ENCODE measurements around the gene EYA2.
"Not testable (repeated sequence)": the region's sequence is repeated elsewhere in the genome, so short reads cannot be mapped to it uniquely, and the experiment has no call there.

Gene EYA2

GRCh38 chr20:46959081-46959692 lies 64.5 kb downstream of the EYA2 start:
- DNase-seq = no peak

GRCh38 chr20:46959821-46960220 lies 65.2 kb downstream of the EYA2 start:
- DNase-seq = no peak

GRCh38 chr20:46960536-46960935 lies 65.9 kb downstream of the EYA2 start:
- DNase-seq = no peak

GRCh38 chr20:46961968-46962367 lies 67.3 kb downstream of the EYA2 start:
- not testable (repeated sequence) for DNase-seq

- DNase-seq = no peak
Observed at GRCh38 chr20:46962452-46963195, 68.0 kb downstream of the EYA2 start.

GRCh38 chr20:46963196-46963529 lies 68.5 kb downstream of the EYA2 start:
- no peak for DNase-seq

GRCh38 chr20:46963758-46964617 lies 69.3 kb downstream of the EYA2 start:
- no peak for DNase-seq

- DNase-seq = no peak
Observed at GRCh38 chr20:46964618-46965455, 70.2 kb downstream of the EYA2 start.

GRCh38 chr20:46965477-46965876 lies 70.8 kb downstream of the EYA2 start:
- DNase-seq = no peak

- DNase-seq = no peak
Observed at GRCh38 chr20:46967646-46968045, 73.0 kb downstream of the EYA2 start.

- DNase-seq = peak; percentile 73
Observed at GRCh38 chr20:46970937-46971630, 76.4 kb downstream of the EYA2 start.

- peak; percentile 53 for DNase-seq
Observed at GRCh38 chr20:46973766-46974165, 79.1 kb downstream of the EYA2 start.

- DNase-seq = no peak
Observed at GRCh38 chr20:46974669-46975434, 80.2 kb downstream of the EYA2 start.

GRCh38 chr20:46975976-46976375 lies 81.3 kb downstream of the EYA2 start:
- no peak for DNase-seq

GRCh38 chr20:46977204-46977603 lies 82.6 kb downstream of the EYA2 start:
- no peak for DNase-seq

GRCh38 chr20:46977909-46978588 lies 83.4 kb downstream of the EYA2 start:
- no peak for DNase-seq

- DNase-seq = peak; percentile 82
Observed at GRCh38 chr20:46978951-46979491, 84.4 kb downstream of the EYA2 start.

GRCh38 chr20:46979603-46980241 lies 85.1 kb downstream of the EYA2 start:
- DNase-seq = no peak

- no peak for DNase-seq
Observed at GRCh38 chr20:46981184-46981583, 86.5 kb downstream of the EYA2 start.

- DNase-seq = no peak
Observed at GRCh38 chr20:46983466-46983865, 88.8 kb downstream of the EYA2 start.

All from DMS 273 treated with DMSO at 0.1 percent for 48 hours (cell line).